ENCODE measurements around the gene GNG12.

GNG12 gene

GRCh38 chr1:67860776-67861175, 27.5 kb upstream of the GNG12 start:
- no peak overlapping the region for H3K27ac ChIP-seq (ENCODE audit: low read depth, low read length)
- no peak overlapping the region for H3K9ac ChIP-seq (ENCODE audit: low read depth in 1 of 2, low read length in 2 of 2)
- no peaks in the 10 kb centered on the region for H3K36me3 ChIP-seq (ENCODE audit: control insufficient read depth in 1 of 2, insufficient read depth in 2 of 2, low read length in 2 of 2)
- no peak overlapping the region for H3K4me3 ChIP-seq (ENCODE audit: low read depth in 1 of 2, low read length in 2 of 2)
- no peaks in the 10 kb centered on the region for H3K27me3 ChIP-seq (ENCODE audit: control insufficient read depth in 1 of 2, insufficient read depth in 2 of 2, low read length in 2 of 2)
- no peaks in the 10 kb centered on the region for H3K4me1 ChIP-seq (ENCODE audit: control insufficient read depth in 1 of 2, insufficient read depth in 2 of 2, low read length in 2 of 2)
- H3K9me3 ChIP-seq (ENCODE audit: control insufficient read depth in 1 of 2, low read length in 2 of 2) = no peaks in the 10 kb centered on the region

GRCh38 chr1:67856921-67857320, 23.7 kb upstream of the GNG12 start:
- H3K9ac ChIP-seq (ENCODE audit: low read depth in 1 of 2, low read length in 2 of 2) = no peak overlapping the region
- no peaks in the 10 kb centered on the region for H3K27me3 ChIP-seq (ENCODE audit: control insufficient read depth in 1 of 2, insufficient read depth in 2 of 2, low read length in 2 of 2)
- H3K4me3 ChIP-seq (ENCODE audit: low read depth in 1 of 2, low read length in 2 of 2) = no peak overlapping the region
- no peaks in the 10 kb centered on the region for H3K4me1 ChIP-seq (ENCODE audit: control insufficient read depth in 1 of 2, insufficient read depth in 2 of 2, low read length in 2 of 2)
- no peak overlapping the region for H3K27ac ChIP-seq (ENCODE audit: low read depth, low read length)
- H3K9me3 ChIP-seq (ENCODE audit: control insufficient read depth in 1 of 2, low read length in 2 of 2) = no peaks in the 10 kb centered on the region
- H3K36me3 ChIP-seq (ENCODE audit: control insufficient read depth in 1 of 2, insufficient read depth in 2 of 2, low read length in 2 of 2) = no peaks in the 10 kb centered on the region

GRCh38 chr1:67855961-67856360, 22.7 kb upstream of the GNG12 start:
- Histone ChIP-seq H3K9me3 (ENCODE audit: control insufficient read depth in 1 of 2, low read length in 2 of 2) (no peaks in the 10 kb centered on the region), H3K4me1 (ENCODE audit: control insufficient read depth in 1 of 2, insufficient read depth in 2 of 2, low read length in 2 of 2) (peaks cover under 1% of the 10 kb centered on the region in 2 donors), H3K27me3 (ENCODE audit: control insufficient read depth in 1 of 2, insufficient read depth in 2 of 2, low read length in 2 of 2) (no peaks in the 10 kb centered on the region), H3K27ac (ENCODE audit: low read depth, low read length) (no peak overlapping the region), H3K4me3 (ENCODE audit: low read depth in 1 of 2, low read length in 2 of 2) (no peak overlapping the region), H3K9ac (ENCODE audit: low read depth in 1 of 2, low read length in 2 of 2) (no peak overlapping the region), H3K36me3 (ENCODE audit: control insufficient read depth in 1 of 2, insufficient read depth in 2 of 2, low read length in 2 of 2) (no peaks in the 10 kb centered on the region)

- peaks cover 3 to 5% of the 10 kb centered on the region in 2 donors for H3K4me1 ChIP-seq (ENCODE audit: control insufficient read depth in 1 of 2, insufficient read depth in 2 of 2, low read length in 2 of 2)
- no peaks in the 10 kb centered on the region for H3K27me3 ChIP-seq (ENCODE audit: control insufficient read depth in 1 of 2, insufficient read depth in 2 of 2, low read length in 2 of 2)
- H3K36me3 ChIP-seq (ENCODE audit: control insufficient read depth in 1 of 2, insufficient read depth in 2 of 2, low read length in 2 of 2) = no peaks in the 10 kb centered on the region
- no peak overlapping the region for H3K27ac ChIP-seq (ENCODE audit: low read depth, low read length)
- no peak overlapping the region for H3K9ac ChIP-seq (ENCODE audit: low read depth in 1 of 2, low read length in 2 of 2)
- H3K4me3 ChIP-seq (ENCODE audit: low read depth in 1 of 2, low read length in 2 of 2) = no peak overlapping the region
- H3K9me3 ChIP-seq (ENCODE audit: control insufficient read depth in 1 of 2, low read length in 2 of 2) = no peaks in the 10 kb centered on the region
Observed at GRCh38 chr1:67855444-67855843, 22.2 kb upstream of the GNG12 start.

GRCh38 chr1:67853704-67854103, 20.4 kb upstream of the GNG12 start:
- Histone ChIP-seq H3K4me1 (ENCODE audit: control insufficient read depth in 1 of 2, insufficient read depth in 2 of 2, low read length in 2 of 2) (peaks cover 5 to 10% of the 10 kb centered on the region in 2 donors), H3K27ac (ENCODE audit: low read depth, low read length) (no peak overlapping the region), H3K9ac (ENCODE audit: low read depth in 1 of 2, low read length in 2 of 2) (no peak overlapping the region), H3K4me3 (ENCODE audit: low read depth in 1 of 2, low read length in 2 of 2) (no peak overlapping the region), H3K9me3 (ENCODE audit: control insufficient read depth in 1 of 2, low read length in 2 of 2) (no peaks in the 10 kb centered on the region), H3K27me3 (ENCODE audit: control insufficient read depth in 1 of 2, insufficient read depth in 2 of 2, low read length in 2 of 2) (no peaks in the 10 kb centered on the region), H3K36me3 (ENCODE audit: control insufficient read depth in 1 of 2, insufficient read depth in 2 of 2, low read length in 2 of 2) (no peaks in the 10 kb centered on the region)

- H3K4me3 ChIP-seq (ENCODE audit: low read depth in 1 of 2, low read length in 2 of 2) = no peak overlapping the region
- no peaks in the 10 kb centered on the region for H3K9me3 ChIP-seq (ENCODE audit: control insufficient read depth in 1 of 2, low read length in 2 of 2)
- H3K9ac ChIP-seq (ENCODE audit: low read depth in 1 of 2, low read length in 2 of 2) = no peak overlapping the region
- H3K27me3 ChIP-seq (ENCODE audit: control insufficient read depth in 1 of 2, insufficient read depth in 2 of 2, low read length in 2 of 2) = no peaks in the 10 kb centered on the region
- H3K36me3 ChIP-seq (ENCODE audit: control insufficient read depth in 1 of 2, insufficient read depth in 2 of 2, low read length in 2 of 2) = no peaks in the 10 kb centered on the region
- H3K4me1 ChIP-seq (ENCODE audit: control insufficient read depth in 1 of 2, insufficient read depth in 2 of 2, low read length in 2 of 2) = peaks cover 5 to 10% of the 10 kb centered on the region in 2 donors
- H3K27ac ChIP-seq (ENCODE audit: low read depth, low read length) = no peak overlapping the region
Observed at GRCh38 chr1:67851800-67852199, 18.5 kb upstream of the GNG12 start.

- Histone ChIP-seq H3K9ac (ENCODE audit: low read depth in 1 of 2, low read length in 2 of 2) (no peak overlapping the region), H3K36me3 (ENCODE audit: control insufficient read depth in 1 of 2, insufficient read depth in 2 of 2, low read length in 2 of 2) (no peaks in the 10 kb centered on the region), H3K27me3 (ENCODE audit: control insufficient read depth in 1 of 2, insufficient read depth in 2 of 2, low read length in 2 of 2) (no peaks in the 10 kb centered on the region), H3K27ac (ENCODE audit: low read depth, low read length) (no peak overlapping the region), H3K4me1 (ENCODE audit: control insufficient read depth in 1 of 2, insufficient read depth in 2 of 2, low read length in 2 of 2) (peaks cover 5 to 10% of the 10 kb centered on the region in 2 donors), H3K9me3 (ENCODE audit: control insufficient read depth in 1 of 2, low read length in 2 of 2) (no peaks in the 10 kb centered on the region), H3K4me3 (ENCODE audit: low read depth in 1 of 2, low read length in 2 of 2) (no peak overlapping the region)
Observed at GRCh38 chr1:67850611-67851075, 17.4 kb upstream of the GNG12 start.

- no peak overlapping the region for H3K4me3 ChIP-seq (ENCODE audit: low read depth in 1 of 2, low read length in 2 of 2)
- peaks cover 5 to 10% of the 10 kb centered on the region in 2 donors for H3K4me1 ChIP-seq (ENCODE audit: control insufficient read depth in 1 of 2, insufficient read depth in 2 of 2, low read length in 2 of 2)
- no peaks in the 10 kb centered on the region for H3K9me3 ChIP-seq (ENCODE audit: control insufficient read depth in 1 of 2, low read length in 2 of 2)
- no peaks in the 10 kb centered on the region for H3K27me3 ChIP-seq (ENCODE audit: control insufficient read depth in 1 of 2, insufficient read depth in 2 of 2, low read length in 2 of 2)
- no peak overlapping the region for H3K27ac ChIP-seq (ENCODE audit: low read depth, low read length)
- no peak overlapping the region for H3K9ac ChIP-seq (ENCODE audit: low read depth in 1 of 2, low read length in 2 of 2)
- no peaks in the 10 kb centered on the region for H3K36me3 ChIP-seq (ENCODE audit: control insufficient read depth in 1 of 2, insufficient read depth in 2 of 2, low read length in 2 of 2)
Observed at GRCh38 chr1:67850151-67850551, 16.9 kb upstream of the GNG12 start.

GRCh38 chr1:67847466-67847865, 14.2 kb upstream of the GNG12 start:
- Histone ChIP-seq H3K9me3 (ENCODE audit: control insufficient read depth in 1 of 2, low read length in 2 of 2) (no peaks in the 10 kb centered on the region), H3K27ac (ENCODE audit: low read depth, low read length) (no peak overlapping the region), H3K4me3 (ENCODE audit: low read depth in 1 of 2, low read length in 2 of 2) (no peak overlapping the region), H3K27me3 (ENCODE audit: control insufficient read depth in 1 of 2, insufficient read depth in 2 of 2, low read length in 2 of 2) (no peaks in the 10 kb centered on the region), H3K36me3 (ENCODE audit: control insufficient read depth in 1 of 2, insufficient read depth in 2 of 2, low read length in 2 of 2) (no peaks in the 10 kb centered on the region), H3K4me1 (ENCODE audit: control insufficient read depth in 1 of 2, insufficient read depth in 2 of 2, low read length in 2 of 2) (peaks cover 5 to 10% of the 10 kb centered on the region in 2 donors), H3K9ac (ENCODE audit: low read depth in 1 of 2, low read length in 2 of 2) (no peak overlapping the region)

GRCh38 chr1:67846538-67846937, 13.3 kb upstream of the GNG12 start:
- H3K9ac ChIP-seq (ENCODE audit: low read depth in 1 of 2, low read length in 2 of 2) = no peak overlapping the region
- H3K27ac ChIP-seq (ENCODE audit: low read depth, low read length) = no peak overlapping the region
- H3K27me3 ChIP-seq (ENCODE audit: control insufficient read depth in 1 of 2, insufficient read depth in 2 of 2, low read length in 2 of 2) = no peaks in the 10 kb centered on the region
- no peaks in the 10 kb centered on the region for H3K9me3 ChIP-seq (ENCODE audit: control insufficient read depth in 1 of 2, low read length in 2 of 2)
- no peak overlapping the region for H3K4me3 ChIP-seq (ENCODE audit: low read depth in 1 of 2, low read length in 2 of 2)
- no peaks in the 10 kb centered on the region for H3K36me3 ChIP-seq (ENCODE audit: control insufficient read depth in 1 of 2, insufficient read depth in 2 of 2, low read length in 2 of 2)
- peaks cover 5 to 10% of the 10 kb centered on the region in 2 donors for H3K4me1 ChIP-seq (ENCODE audit: control insufficient read depth in 1 of 2, insufficient read depth in 2 of 2, low read length in 2 of 2)

- Histone ChIP-seq H3K4me3 (ENCODE audit: low read depth in 1 of 2, low read length in 2 of 2) (no peak overlapping the region), H3K9me3 (ENCODE audit: control insufficient read depth in 1 of 2, low read length in 2 of 2) (no peaks in the 10 kb centered on the region), H3K36me3 (ENCODE audit: control insufficient read depth in 1 of 2, insufficient read depth in 2 of 2, low read length in 2 of 2) (no peaks in the 10 kb centered on the region), H3K27ac (ENCODE audit: low read depth, low read length) (no peak overlapping the region), H3K9ac (ENCODE audit: low read depth in 1 of 2, low read length in 2 of 2) (no peak overlapping the region), H3K4me1 (ENCODE audit: control insufficient read depth in 1 of 2, insufficient read depth in 2 of 2, low read length in 2 of 2) (no peaks in the 10 kb centered on the region), H3K27me3 (ENCODE audit: control insufficient read depth in 1 of 2, insufficient read depth in 2 of 2, low read length in 2 of 2) (no peaks in the 10 kb centered on the region)
Observed at GRCh38 chr1:67844988-67845387, 11.7 kb upstream of the GNG12 start.

Data from duodenal mucosa (tissue), 2 donors.